HG02852 (cell line): ENCODE results near the gene LDB1.

Experiments used
- ATAC-seq: cut with Tn5 transposase; IDR thresholded peaks from one replicate; pipeline ENCODE4 v1.9.1; 2021; ENCODE audit warnings: mild to moderate bottlenecking, moderate library complexity; ENCODE audit not compliant: unreplicated experiment

LDB1 gene

DNA sequence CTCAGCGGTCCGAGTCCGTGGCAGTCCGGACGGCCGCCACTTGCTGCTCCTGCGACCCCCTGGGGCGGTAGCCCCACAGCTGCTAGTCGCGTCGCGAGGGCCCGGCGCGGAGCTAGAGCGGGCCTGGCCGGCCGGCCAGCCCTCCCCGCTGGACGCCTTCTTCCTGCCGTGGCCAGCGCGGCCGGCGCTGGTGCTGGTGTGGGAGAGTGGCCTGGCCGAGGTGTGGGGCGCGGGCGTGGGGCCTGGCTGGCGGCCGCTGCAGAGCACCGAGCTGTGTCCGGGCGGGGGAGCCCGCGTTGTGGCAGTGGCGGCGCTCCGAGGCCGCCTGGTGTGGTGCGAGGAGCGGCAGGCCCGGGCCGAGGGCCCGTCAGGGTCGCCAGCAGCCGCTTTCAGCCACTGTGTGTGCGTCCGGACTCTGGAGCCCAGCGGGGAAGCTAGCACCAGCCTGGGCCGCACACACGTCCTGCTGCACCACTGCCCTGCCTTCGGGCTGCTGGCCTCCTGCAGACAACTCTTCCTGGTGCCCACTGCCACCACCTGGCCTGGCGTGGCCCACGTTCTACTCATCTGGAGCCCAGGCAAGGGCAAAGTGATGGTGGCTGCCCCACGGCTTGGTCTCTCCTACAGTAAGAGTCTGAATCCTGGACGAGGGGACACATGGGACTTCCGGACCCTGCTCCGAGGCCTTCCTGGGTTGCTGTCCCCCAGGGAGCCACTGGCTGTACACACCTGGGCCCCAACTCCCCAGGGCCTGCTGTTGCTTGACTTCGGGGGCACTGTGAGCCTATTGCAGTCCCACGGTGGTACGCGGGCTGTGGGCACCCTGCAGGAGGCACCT lies 54.4 kb downstream of the LDB1 start:
- peak; percentile 19 for ATAC-seq

DNA sequence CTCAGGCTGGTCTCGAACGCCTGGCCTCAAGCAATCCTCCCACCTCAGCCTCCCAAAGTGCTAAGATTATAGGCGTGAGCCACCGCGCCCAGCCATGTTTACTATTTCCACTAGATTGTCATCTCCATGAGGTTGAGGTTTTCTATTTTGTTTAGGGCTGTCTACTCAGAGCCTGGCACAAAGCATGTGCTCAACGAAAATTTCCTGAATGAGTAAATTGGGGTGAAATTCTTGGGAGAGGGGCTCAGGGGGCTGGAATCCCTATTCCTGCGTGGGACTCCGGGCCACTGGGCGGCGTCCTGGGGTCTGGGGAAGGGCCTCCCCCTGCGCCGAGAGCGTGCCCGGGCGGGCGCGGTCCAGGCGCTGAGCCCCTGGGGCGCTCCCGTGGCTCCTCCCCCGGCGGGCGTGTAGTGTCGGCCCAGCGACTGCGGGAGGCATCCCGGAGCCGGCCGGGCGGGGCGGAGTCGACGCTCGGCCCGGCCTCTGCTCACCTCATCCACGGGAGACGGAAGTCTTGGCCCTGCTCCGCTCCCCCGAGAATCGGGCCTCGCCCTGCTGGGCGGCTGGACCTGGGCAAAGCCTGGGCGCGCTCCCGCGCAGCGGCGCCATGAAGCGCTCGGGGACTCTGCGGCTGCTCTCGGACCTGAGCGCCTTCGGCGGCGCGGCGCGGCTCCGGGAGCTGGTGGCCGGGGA lies 55.2 kb downstream of the LDB1 start, which contains the start of gene HPS6:
Gene HPS6, plus strand, starts transcription at position 482 of the 693 bp plus-strand sequence. Its CDS starts 126 bp downstream, at position 608.
- peak; percentile 95 for ATAC-seq

DNA sequence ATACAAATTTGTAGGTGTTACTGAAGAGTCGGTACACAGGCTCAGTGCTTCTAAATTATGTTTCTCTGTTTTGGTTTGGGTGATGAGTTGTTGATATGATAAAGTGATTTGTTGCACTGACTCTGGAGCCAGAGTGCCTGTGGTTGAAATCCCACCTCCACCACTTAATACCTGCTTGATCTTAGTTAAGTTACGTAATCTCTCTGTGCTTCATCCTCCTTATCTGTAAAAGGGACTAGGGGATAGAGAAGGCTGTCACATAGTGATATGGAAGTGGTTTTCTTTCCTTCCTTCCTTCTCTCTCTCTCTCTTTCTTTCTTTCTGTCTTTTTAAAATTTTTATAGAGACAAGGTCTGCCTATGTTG lies 55.7 kb downstream of the LDB1 start:
- no peak for ATAC-seq

DNA sequence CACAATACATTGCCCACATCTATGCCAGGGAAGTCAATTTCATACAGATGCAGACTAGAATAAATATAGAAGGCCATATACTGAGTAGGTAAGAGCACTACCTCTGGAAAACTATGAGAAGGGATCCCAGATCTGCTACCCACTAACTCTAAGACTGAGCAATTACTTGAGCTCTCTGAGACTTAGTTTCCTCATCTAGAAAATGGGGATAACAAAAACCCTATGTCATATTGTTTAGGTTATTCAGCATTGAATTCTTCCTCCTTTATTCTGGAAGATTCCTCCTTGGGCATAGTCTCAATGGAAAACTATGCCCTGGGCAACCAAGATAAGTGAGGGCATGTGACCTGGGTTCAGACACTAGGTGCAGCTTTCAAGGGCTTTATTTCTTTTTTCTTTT lies 60.2 kb downstream of the LDB1 start:
- ATAC-seq: no peak
